ENCODE results near the gene EIF2AK3. TPM values are rescaled to one million over a fixed set of nuclear protein-coding genes. Genes with fewer than 3 reads are reported as not detected.

EIF2AK3 gene
- total RNA-seq, 2 experiments from 2014 or later, result 10.0 to 13.7 TPM

- H3K36me3 Mint-ChIP-seq (ENCODE audit: low read depth), result peaks cover 28% of the 10 kb centered on the region
- H3K27me3 Mint-ChIP-seq (ENCODE audit: low read depth), result no peaks in the 10 kb centered on the region
- no peak overlapping the region for H3K4me3 Mint-ChIP-seq
- CTCF ChIA-PET, result interaction anchor here (0.6 to 2.1 kb wide), 3 partner anchors 83 to 460 kb away, joined by 3 to 7 read pairs (median 4); no protein-coding TSS in a partner anchor
- H3K4me1 Mint-ChIP-seq (ENCODE audit: low read depth), result no peaks in the 10 kb centered on the region
- intact Hi-C loops (cut with micrococcal nuclease), result no loop called here
- DNase-seq, result no peak
- no peaks in the 10 kb centered on the region for H3K9me3 Mint-ChIP-seq
- no peak overlapping the region for H3K27ac Mint-ChIP-seq
Measured at GRCh38 chr2:88585969-88586368, 41.3 kb downstream of the EIF2AK3 start.

GRCh38 chr2:88582030-88582429 lies 45.2 kb downstream of the EIF2AK3 start:
- DNase-seq, result no peak
- H3K4me3 Mint-ChIP-seq, result no peak overlapping the region
- no peak overlapping the region for H3K27ac Mint-ChIP-seq
- no peaks in the 10 kb centered on the region for H3K9me3 Mint-ChIP-seq
- H3K27me3 Mint-ChIP-seq (ENCODE audit: low read depth), result no peaks in the 10 kb centered on the region
- no peaks in the 10 kb centered on the region for H3K4me1 Mint-ChIP-seq (ENCODE audit: low read depth)
- intact Hi-C loops (cut with micrococcal nuclease), result no loop called here
- peaks cover 22% of the 10 kb centered on the region for H3K36me3 Mint-ChIP-seq (ENCODE audit: low read depth)
- CTCF ChIA-PET, result interaction anchor here (1.3 kb wide), 1 partner anchor 8 kb away, joined by 4 read pairs; no protein-coding TSS in a partner anchor

GRCh38 chr2:88580088-88580487 lies 47.2 kb downstream of the EIF2AK3 start:
- H3K27me3 Mint-ChIP-seq (ENCODE audit: low read depth), result no peaks in the 10 kb centered on the region
- CTCF ChIA-PET, result interaction anchor here (1.5 kb wide), 1 partner anchor 17 kb away, joined by 3 read pairs; no protein-coding TSS in a partner anchor

GRCh38 chr2:88575630-88576029 lies 51.6 kb downstream of the EIF2AK3 start:
- intact Hi-C loops (cut with micrococcal nuclease), result no loop called here
- CTCF ChIA-PET, result no interaction called here
- peaks cover 34% of the 10 kb centered on the region for H3K36me3 Mint-ChIP-seq (ENCODE audit: low read depth)
- H3K9me3 Mint-ChIP-seq, result no peaks in the 10 kb centered on the region
- H3K4me1 Mint-ChIP-seq (ENCODE audit: low read depth), result peaks cover 3% of the 10 kb centered on the region
- H3K27me3 Mint-ChIP-seq (ENCODE audit: low read depth), result no peaks in the 10 kb centered on the region
- no peak overlapping the region for H3K4me3 Mint-ChIP-seq
- H3K27ac Mint-ChIP-seq, result no peak overlapping the region
- DNase-seq, result no peak

More at GRCh38 chr2:88580088-88580487, 47.2 kb downstream of the EIF2AK3 start:
- peaks cover 23% of the 10 kb centered on the region for H3K36me3 Mint-ChIP-seq (ENCODE audit: low read depth)
- H3K4me3 Mint-ChIP-seq, result no peak overlapping the region
- no peak overlapping the region for H3K27ac Mint-ChIP-seq
- intact Hi-C loops (cut with micrococcal nuclease), result no loop called here
- H3K4me1 Mint-ChIP-seq (ENCODE audit: low read depth), result no peaks in the 10 kb centered on the region
- no peak for DNase-seq
- H3K9me3 Mint-ChIP-seq, result no peaks in the 10 kb centered on the region

GRCh38 chr2:88575051-88575450 lies 52.2 kb downstream of the EIF2AK3 start:
- no peaks in the 10 kb centered on the region for H3K9me3 Mint-ChIP-seq
- peaks cover 39% of the 10 kb centered on the region for H3K36me3 Mint-ChIP-seq (ENCODE audit: low read depth)
- no peak overlapping the region for H3K4me3 Mint-ChIP-seq
- no peak overlapping the region for H3K27ac Mint-ChIP-seq
- CTCF ChIA-PET, result interaction anchor here (0.6 kb wide), 1 partner anchor 45 kb away, joined by 3 read pairs; no protein-coding TSS in a partner anchor
- H3K4me1 Mint-ChIP-seq (ENCODE audit: low read depth), result peaks cover 3% of the 10 kb centered on the region
- no peaks in the 10 kb centered on the region for H3K27me3 Mint-ChIP-seq (ENCODE audit: low read depth)
- intact Hi-C loops (cut with micrococcal nuclease), result no loop called here
- DNase-seq, result no peak

- DNase-seq, result no peak
- Mint-ChIP-seq H3K9me3 (no peaks in the 10 kb centered on the region), H3K27me3 (ENCODE audit: low read depth) (no peaks in the 10 kb centered on the region), H3K27ac (no peak overlapping the region), H3K4me3 (no peak overlapping the region), H3K36me3 (ENCODE audit: low read depth) (peaks cover 39% of the 10 kb centered on the region), H3K4me1 (ENCODE audit: low read depth) (peaks cover 3% of the 10 kb centered on the region)
- CTCF ChIA-PET, result interaction anchor here (0.6 kb wide), 1 partner anchor 9 kb away, joined by 4 read pairs; no protein-coding TSS in a partner anchor
- intact Hi-C loops (cut with micrococcal nuclease), result no loop called here
Measured at GRCh38 chr2:88574445-88574844, 52.8 kb downstream of the EIF2AK3 start.

DNA sequence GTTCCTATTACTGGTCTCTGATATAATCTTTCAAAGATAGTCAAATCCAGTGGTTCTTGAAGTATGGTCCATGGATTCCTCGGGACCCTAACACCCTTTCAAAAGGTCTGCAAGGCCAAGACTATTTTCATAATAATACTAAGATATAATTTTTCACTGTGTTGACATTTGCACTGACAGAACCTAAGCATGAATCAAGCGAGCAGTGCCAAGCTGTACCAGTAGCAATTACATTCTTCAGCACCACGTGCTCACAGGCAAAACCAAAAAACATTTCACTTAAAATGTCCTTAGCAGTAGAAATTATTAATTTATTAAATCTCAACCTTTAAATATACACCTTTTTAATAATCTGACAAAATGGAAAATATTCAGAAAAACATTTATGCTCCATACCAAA lies 59.1 kb downstream of the EIF2AK3 start:
- H3K27me3 Mint-ChIP-seq (ENCODE audit: low read depth), result no peaks in the 10 kb centered on the region
- CTCF ChIA-PET, result no interaction called here
- no peak overlapping the region for H3K27ac Mint-ChIP-seq
- H3K36me3 Mint-ChIP-seq (ENCODE audit: low read depth), result peaks cover 18% of the 10 kb centered on the region
- DNase-seq, result no peak
- no peaks in the 10 kb centered on the region for H3K9me3 Mint-ChIP-seq
- intact Hi-C loops (cut with micrococcal nuclease), result no loop called here
- no peak overlapping the region for H3K4me3 Mint-ChIP-seq
- H3K4me1 Mint-ChIP-seq (ENCODE audit: low read depth), result peaks cover 3% of the 10 kb centered on the region

DNA sequence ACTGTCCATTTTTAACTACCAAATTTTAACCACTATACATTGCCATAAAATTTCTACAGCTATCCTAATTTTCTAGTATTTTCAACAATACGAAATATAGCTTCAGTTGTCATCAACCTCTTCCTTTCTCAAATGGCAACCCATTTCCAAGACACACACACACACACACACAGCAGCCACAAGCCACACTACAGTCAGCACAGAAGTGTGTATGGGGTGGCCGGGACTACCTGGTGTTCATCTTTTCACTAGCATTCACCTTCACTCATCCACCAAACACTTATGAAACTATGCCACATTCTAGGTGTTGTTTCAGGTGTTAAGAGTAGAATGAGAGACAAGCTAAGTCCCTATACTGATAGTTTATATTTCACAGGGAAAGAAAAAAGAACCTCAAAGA lies 62.9 kb downstream of the EIF2AK3 start:
- Mint-ChIP-seq H3K27me3 (ENCODE audit: low read depth) (no peaks in the 10 kb centered on the region), H3K27ac (no peak overlapping the region), H3K4me3 (no peak overlapping the region), H3K9me3 (no peaks in the 10 kb centered on the region), H3K4me1 (ENCODE audit: low read depth) (peaks cover 4% of the 10 kb centered on the region), H3K36me3 (ENCODE audit: low read depth) (peaks cover 19% of the 10 kb centered on the region)
- CTCF ChIA-PET, result interaction anchor here (0.6 kb wide), 2 partner anchors 19 to 29 kb away, joined by 5 read pairs; no protein-coding TSS in a partner anchor
- no peak for DNase-seq
- intact Hi-C loops (cut with micrococcal nuclease), result no loop called here

GRCh38 chr2:88563129-88563528 lies 64.1 kb downstream of the EIF2AK3 start:
- intact Hi-C loops (cut with micrococcal nuclease), result no loop called here
- peaks cover 4% of the 10 kb centered on the region for H3K4me1 Mint-ChIP-seq (ENCODE audit: low read depth)
- H3K36me3 Mint-ChIP-seq (ENCODE audit: low read depth), result peaks cover 19% of the 10 kb centered on the region
- DNase-seq, result no peak
- CTCF ChIA-PET, result no interaction called here
- no peaks in the 10 kb centered on the region for H3K27me3 Mint-ChIP-seq (ENCODE audit: low read depth)
- H3K9me3 Mint-ChIP-seq, result no peaks in the 10 kb centered on the region
- H3K27ac Mint-ChIP-seq, result no peak overlapping the region
- no peak overlapping the region for H3K4me3 Mint-ChIP-seq

GRCh38 chr2:88561646-88562388 lies 65.4 kb downstream of the EIF2AK3 start:
- intact Hi-C loops (cut with micrococcal nuclease), result no loop called here
- DNase-seq, result no peak
- Mint-ChIP-seq H3K27ac (no peak overlapping the region), H3K27me3 (ENCODE audit: low read depth) (no peaks in the 10 kb centered on the region), H3K9me3 (no peaks in the 10 kb centered on the region), H3K36me3 (ENCODE audit: low read depth) (peaks cover 17% of the 10 kb centered on the region), H3K4me3 (no peak overlapping the region), H3K4me1 (ENCODE audit: low read depth) (peaks cover 4% of the 10 kb centered on the region)
- CTCF ChIA-PET, result no interaction called here

DNA sequence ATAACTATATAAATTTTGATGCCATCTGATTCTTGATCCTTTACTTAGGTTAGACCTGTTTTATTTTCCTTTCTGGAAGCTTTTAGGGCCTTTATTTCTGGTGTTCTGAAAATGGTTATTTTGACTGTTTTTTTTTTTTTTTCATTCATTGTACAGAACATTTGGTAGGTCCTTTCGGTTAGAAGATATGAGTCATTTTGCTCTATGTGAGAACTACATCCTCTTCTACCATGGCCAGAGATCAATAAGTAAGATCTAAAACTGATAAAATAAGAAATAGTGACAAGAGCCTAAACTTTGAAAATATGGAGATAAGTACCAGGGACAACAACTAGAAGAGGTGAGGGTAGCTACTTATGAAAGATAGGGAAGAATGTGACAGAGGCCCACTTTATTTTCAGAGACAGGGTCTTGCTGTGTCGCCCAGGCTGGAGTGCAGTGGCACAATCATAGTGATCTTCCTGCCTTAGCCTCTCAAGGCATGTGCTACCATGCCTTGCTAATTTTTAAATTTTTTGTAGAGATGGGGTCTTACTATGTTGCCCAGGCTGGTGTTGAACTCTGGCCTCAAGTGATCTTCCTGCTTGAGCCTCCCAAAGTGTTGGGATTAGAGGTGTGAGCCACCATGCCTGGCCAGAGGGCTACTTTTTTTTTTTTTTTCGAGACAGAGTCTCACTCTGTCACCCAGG lies 66.5 kb downstream of the EIF2AK3 start:
- no peak for DNase-seq
- CTCF ChIA-PET, result interaction anchor here (0.6 kb wide), 1 partner anchor 112 kb away, joined by 3 read pairs; no protein-coding TSS in a partner anchor
- peak overlapping the region; percentile 21 for H3K27ac Mint-ChIP-seq
- H3K4me3 Mint-ChIP-seq, result no peak overlapping the region
- intact Hi-C loops (cut with micrococcal nuclease), result no loop called here
- no peaks in the 10 kb centered on the region for H3K27me3 Mint-ChIP-seq (ENCODE audit: low read depth)
- H3K9me3 Mint-ChIP-seq, result no peaks in the 10 kb centered on the region
- H3K36me3 Mint-ChIP-seq (ENCODE audit: low read depth), result peaks cover 19% of the 10 kb centered on the region
- H3K4me1 Mint-ChIP-seq (ENCODE audit: low read depth), result peaks cover 4% of the 10 kb centered on the region

DNA sequence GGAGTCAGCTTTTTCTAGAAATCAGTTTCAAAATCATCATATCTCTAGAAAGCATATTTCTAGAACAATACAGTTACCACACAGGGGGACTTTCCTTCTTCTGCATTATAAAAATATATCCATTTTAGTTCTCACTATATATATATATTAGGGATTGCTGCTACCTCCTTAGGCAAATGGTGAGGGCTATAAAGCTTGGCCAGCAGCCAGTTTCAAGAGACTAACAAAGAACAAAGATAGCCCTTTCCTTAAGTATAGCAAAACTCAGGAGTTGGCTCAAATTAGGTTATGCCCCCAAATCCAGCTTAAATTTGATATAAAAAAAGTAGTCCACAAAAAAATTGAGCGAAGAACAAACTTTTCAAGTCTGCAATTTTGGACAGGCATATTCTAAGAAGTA lies 70.0 kb downstream of the EIF2AK3 start:
- peaks cover 4% of the 10 kb centered on the region for H3K4me1 Mint-ChIP-seq (ENCODE audit: low read depth)
- H3K36me3 Mint-ChIP-seq (ENCODE audit: low read depth), result peaks cover 15% of the 10 kb centered on the region
- intact Hi-C loops (cut with micrococcal nuclease), result no loop called here
- CTCF ChIA-PET, result interaction anchor here (1.0 kb wide), 1 partner anchor 33 kb away, joined by 3 read pairs; no protein-coding TSS in a partner anchor
- H3K9me3 Mint-ChIP-seq, result no peaks in the 10 kb centered on the region
- H3K4me3 Mint-ChIP-seq, result no peak overlapping the region
- no peak for DNase-seq
- H3K27me3 Mint-ChIP-seq (ENCODE audit: low read depth), result no peaks in the 10 kb centered on the region
- no peak overlapping the region for H3K27ac Mint-ChIP-seq

All from activated naive CD4-positive, alpha-beta T cell treated with anti-CD3 and anti-CD28 coated beads for 36 hours (primary cell).